Keratinocyte (primary cell): Measurements from ENCODE around the gene PTPRN2. TPM values are rescaled to one million over a fixed set of nuclear protein-coding genes. Genes with fewer than 3 reads are reported as not detected.

Source experiments
- DNase-seq: peaks from one replicate; pipeline ENCODE4 v3.0.0-alpha.2; 2011; ENCODE audit warnings: low read depth, missing footprints, low spot score
- FAIRE-seq: peaks from 2 replicates; lab custom pipeline; 2011; peaks lifted over from hg19 to GRCh38; lab: Jason Lieb, UNC
- H2AFZ ChIP-seq: 2 replicates; pipeline ENCODE4 v1.6.0; 2012; ENCODE audit warnings: low read length, control low read depth, inconsistent platforms; ENCODE audit not compliant: control insufficient read depth
- H3K27ac ChIP-seq: 2 replicates; pipeline ENCODE4 v1.5.1; 2011; ENCODE audit warnings: low read length; ENCODE audit not compliant: control insufficient read depth, insufficient read depth
- H3K27me3 ChIP-seq: 3 replicates; pipeline ENCODE4 v1.6.0; 2011; ENCODE audit warnings: low read length; ENCODE audit not compliant: control insufficient read depth, insufficient read depth; ENCODE audit errors: extremely low read depth
- H3K36me3 ChIP-seq, 2 experiments: 2 replicates in 1 of 2; 3 replicates in 1 of 2; pipeline ENCODE4 v1.5.1; 2011; ENCODE audit warnings: low read length in 2 of 2, mild to moderate bottlenecking in 1 of 2; ENCODE audit not compliant: control insufficient read depth in 2 of 2, insufficient read depth in 2 of 2; ENCODE audit errors: extremely low read depth in 1 of 2
- H3K4me1 ChIP-seq: 3 replicates; pipeline ENCODE4 v1.5.1; 2011; ENCODE audit warnings: low read length; ENCODE audit not compliant: control insufficient read depth, insufficient read depth; ENCODE audit errors: extremely low read depth
- H3K4me2 ChIP-seq: 3 replicates; pipeline ENCODE4 v1.6.0; 2011; ENCODE audit warnings: low read depth, low read length; ENCODE audit not compliant: control insufficient read depth, insufficient read depth; ENCODE audit errors: extremely low read depth
- H3K4me3 ChIP-seq, 3 experiments: fragments of 200-600 bp in 1 of 3; sonication (generic) in 1 of 3; 2 replicates in 2 of 3; 3 replicates in 1 of 3; pipeline ENCODE4 v1.5.1; 2011 to 2016; ENCODE audit warnings: low read length in 3 of 3, mild to moderate bottlenecking in 3 of 3, control low read depth in 2 of 3, inconsistent platforms in 1 of 3, low read depth in 1 of 3, mixed read lengths in 1 of 3, mixed run types in 1 of 3, moderate library complexity in 1 of 3; ENCODE audit not compliant: control insufficient read depth in 2 of 3, insufficient read depth in 2 of 3; ENCODE audit errors: extremely low read depth in 1 of 3
- H3K79me2 ChIP-seq: 2 replicates; pipeline ENCODE4 v1.6.0; 2012; ENCODE audit warnings: low read length; ENCODE audit not compliant: control insufficient read depth, insufficient read depth
- H3K9ac ChIP-seq: 3 replicates; pipeline ENCODE4 v1.6.0; 2011; ENCODE audit warnings: low read length; ENCODE audit not compliant: control insufficient read depth, insufficient read depth; ENCODE audit errors: extremely low read depth
- H3K9me1 ChIP-seq: 3 replicates; pipeline ENCODE4 v1.6.0; 2011; ENCODE audit warnings: low read length; ENCODE audit not compliant: control insufficient read depth, insufficient read depth; ENCODE audit errors: extremely low read depth
- H3K9me3 ChIP-seq: 2 replicates; pipeline ENCODE4 v1.5.1; 2012; ENCODE audit warnings: low read depth, low read length; ENCODE audit not compliant: control insufficient read depth
- H4K20me1 ChIP-seq: 3 replicates; pipeline ENCODE4 v1.6.0; 2011; ENCODE audit warnings: low read length; ENCODE audit not compliant: control insufficient read depth, insufficient read depth; ENCODE audit errors: extremely low read depth
- EZH2 ChIP-seq: IDR thresholded peaks from one replicate; pipeline ENCODE4 v1.6.1; 2012; ENCODE audit warnings: inconsistent platforms, mild to moderate bottlenecking, low read length, moderate library complexity
- dilution Hi-C: fragments of 300-500 bp; cut with MboI; formaldehyde crosslinking; loops from one replicate; pipeline ENCODE4 v1.7.0; 2020; ENCODE audit warnings: low sequenced_read_pairs; ENCODE audit not compliant: extremely low pct_ligation_motif_present
- polyA plus RNA-seq, 5 experiments: library from polyadenylated mRNA; depleted of rRNA in 3 of 5; stranded (reverse) in 3 of 5; stranded (forward) in 1 of 5; unstranded in 1 of 5; fragments of >200 nt; gene quantifications; 1 replicate in 1 of 5; 2 replicates in 3 of 5; 3 replicates in 1 of 5; pipeline versions ENCODE4 v1.2.1 to v1.2.3, GENCODE V29; 2011 to 2012; ENCODE audit warnings: missing spikeins in 2 of 5, low read depth in 1 of 5, low replicate concordance in 1 of 5
- TF ChIP-seq, protein P1 (sequence below), 3 experiments: IDR thresholded peaks in 1 of 3; conservative IDR thresholded peaks in 1 of 3; optimal IDR thresholded peaks in 1 of 3; 2 replicates in 2 of 3; 3 replicates in 1 of 3; pipeline versions ENCODE3 to v1.5.1; 2011; ENCODE audit warnings: low read length in 3 of 3, mild to moderate bottlenecking in 3 of 3, moderate library complexity in 2 of 3, control low read depth in 1 of 3, inconsistent platforms in 1 of 3; ENCODE audit not compliant: insufficient read depth in 2 of 3; ENCODE audit errors: extremely low read depth in 1 of 3

PTPRN2 gene
- polyA plus RNA-seq, 1 donor (not counting 4 experiments of a cell fraction or from before 2014, with no cell fraction given): not detected

DNA sequence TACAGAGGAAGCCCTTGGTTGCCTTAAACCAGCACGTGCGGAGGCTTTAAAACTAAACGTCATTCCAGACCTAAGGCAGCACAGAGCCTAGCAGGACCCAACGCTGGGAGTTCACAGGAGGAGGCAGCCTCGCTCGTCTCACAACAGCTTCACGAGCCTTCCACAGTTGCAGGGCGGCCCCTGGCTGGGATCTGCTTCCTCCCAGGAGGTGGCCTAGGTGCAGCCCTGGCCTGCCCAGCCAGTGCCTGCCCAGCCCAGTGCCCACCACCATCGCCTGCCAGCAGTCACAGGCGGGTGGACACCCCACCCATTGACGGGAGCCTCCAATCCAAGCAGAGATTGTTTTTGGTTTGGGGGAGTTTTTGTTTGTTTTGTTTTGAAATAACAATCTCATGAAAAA is 96.5 kb downstream of the PTPRN2 start:
- H3K36me3 ChIP-seq: no peaks in the 10 kb centered on the region
- dilution Hi-C loops: no loop called here
- no peaks in the 10 kb centered on the region for H3K9me1 ChIP-seq
- FAIRE-seq (no peak), DNase-seq (no peak)
- no peak overlapping the region for H3K9ac ChIP-seq
- no peak overlapping the region for H2AFZ ChIP-seq
- H3K4me1 ChIP-seq: no peaks in the 10 kb centered on the region
- no peak overlapping the region for H3K4me2 ChIP-seq
- no peaks in the 10 kb centered on the region for H3K27me3 ChIP-seq
- no peaks in the 10 kb centered on the region for H4K20me1 ChIP-seq
- no peak overlapping the region for H3K27ac ChIP-seq
- peaks cover 7% of the 10 kb centered on the region for H3K9me3 ChIP-seq
- no peaks in the 10 kb centered on the region for H3K79me2 ChIP-seq
- no peak overlapping the region for H3K4me3 ChIP-seq
- TF ChIP-seq, protein P1, sequence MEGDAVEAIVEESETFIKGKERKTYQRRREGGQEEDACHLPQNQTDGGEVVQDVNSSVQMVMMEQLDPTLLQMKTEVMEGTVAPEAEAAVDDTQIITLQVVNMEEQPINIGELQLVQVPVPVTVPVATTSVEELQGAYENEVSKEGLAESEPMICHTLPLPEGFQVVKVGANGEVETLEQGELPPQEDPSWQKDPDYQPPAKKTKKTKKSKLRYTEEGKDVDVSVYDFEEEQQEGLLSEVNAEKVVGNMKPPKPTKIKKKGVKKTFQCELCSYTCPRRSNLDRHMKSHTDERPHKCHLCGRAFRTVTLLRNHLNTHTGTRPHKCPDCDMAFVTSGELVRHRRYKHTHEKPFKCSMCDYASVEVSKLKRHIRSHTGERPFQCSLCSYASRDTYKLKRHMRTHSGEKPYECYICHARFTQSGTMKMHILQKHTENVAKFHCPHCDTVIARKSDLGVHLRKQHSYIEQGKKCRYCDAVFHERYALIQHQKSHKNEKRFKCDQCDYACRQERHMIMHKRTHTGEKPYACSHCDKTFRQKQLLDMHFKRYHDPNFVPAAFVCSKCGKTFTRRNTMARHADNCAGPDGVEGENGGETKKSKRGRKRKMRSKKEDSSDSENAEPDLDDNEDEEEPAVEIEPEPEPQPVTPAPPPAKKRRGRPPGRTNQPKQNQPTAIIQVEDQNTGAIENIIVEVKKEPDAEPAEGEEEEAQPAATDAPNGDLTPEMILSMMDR (optimal IDR thresholded peaks at IDR 0.05 in 1 of 3, IDR thresholded peaks at IDR 0.05 in 1 of 3, conservative IDR thresholded peaks at IDR 0.05 in 1 of 3; ENCODE audit: extremely low read depth in 1 of 3, insufficient read depth in 2 of 3, low read length in 3 of 3): no peak
- no peak for TF ChIP-seq EZH2

DNA sequence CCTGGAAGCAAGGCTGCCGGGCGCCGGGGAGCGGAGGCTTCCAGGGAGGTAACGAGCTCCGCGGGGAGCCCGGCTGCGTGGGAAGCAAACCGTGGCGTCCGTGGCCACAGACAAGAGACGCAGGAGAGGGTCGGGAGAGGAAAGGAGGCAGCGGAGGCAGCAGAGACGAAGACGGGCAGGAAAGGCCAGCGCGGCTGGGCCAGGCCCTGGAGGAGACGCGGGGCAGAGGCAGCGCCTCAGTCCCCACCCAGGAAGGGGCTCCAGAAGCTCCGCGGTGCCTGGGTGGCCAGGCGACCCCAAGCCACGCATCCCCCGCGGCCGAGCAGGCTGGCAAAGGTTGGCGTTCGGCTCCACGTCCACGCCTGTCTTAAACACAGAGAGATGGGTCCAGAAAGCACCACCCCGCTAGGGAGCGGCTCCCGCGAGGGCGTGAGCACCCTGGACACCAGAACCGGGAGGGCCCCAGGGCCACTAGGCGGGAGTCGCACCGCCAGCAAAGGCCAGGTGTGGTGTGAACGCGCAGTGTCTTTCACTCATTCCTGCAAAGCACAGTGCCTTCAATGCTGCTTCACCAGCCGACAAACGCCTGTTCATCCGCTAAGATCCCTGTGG is 97.3 kb downstream of the PTPRN2 start:
- Histone ChIP-seq H2AFZ (no peak overlapping the region), H3K9me3 (peaks cover 7% of the 10 kb centered on the region), H4K20me1 (no peaks in the 10 kb centered on the region), H3K4me1 (no peaks in the 10 kb centered on the region), H3K4me3 (no peak overlapping the region), H3K9me1 (no peaks in the 10 kb centered on the region), H3K27ac (no peak overlapping the region), H3K27me3 (no peaks in the 10 kb centered on the region), H3K79me2 (no peaks in the 10 kb centered on the region), H3K4me2 (no peak overlapping the region), H3K36me3 (no peaks in the 10 kb centered on the region), H3K9ac (no peak overlapping the region)
- FAIRE-seq (no peak), DNase-seq (no peak)
- dilution Hi-C loops: no loop called here
- TF ChIP-seq, protein P1 (optimal IDR thresholded peaks at IDR 0.05 in 1 of 3, IDR thresholded peaks at IDR 0.05 in 1 of 3, conservative IDR thresholded peaks at IDR 0.05 in 1 of 3; ENCODE audit: extremely low read depth in 1 of 3, insufficient read depth in 2 of 3, low read length in 3 of 3): no peak
- no peak for TF ChIP-seq EZH2
